Endothelial cell of umbilical vein (primary cell): ENCODE measurements around the gene PRMT7. TPM values are rescaled to one million over a fixed set of nuclear protein-coding genes. Genes with fewer than 3 reads are reported as not detected.

Source experiments
- BruUV-seq: library from RNA; stranded (reverse); fragments of 400-500 nt; replicated peaks from 2 replicates; lab custom pipeline; 2021; lab: Mats Ljungman, UMichigan
- CTCF ChIA-PET: fragments of 300-600, 350-600 bp; sonication (Branson Sonifier 250); formaldehyde crosslinking; loops from one replicate; lab custom pipeline; 2021; ENCODE audit warnings: antibody characterized with exemption, inconsistent platforms; lab: Charles Lee
- POLR2A ChIA-PET: fragments of 300-600, 350-600 bp; sonication (Branson Sonifier 250); formaldehyde crosslinking; loops from one replicate; lab custom pipeline; 2021; ENCODE audit warnings: antibody characterized with exemption, inconsistent platforms; lab: Charles Lee
- DNase-seq: peaks from one replicate; pipeline ENCODE4 v3.0.0-alpha.2; 2011; ENCODE audit warnings: low read depth, low spot score
- FAIRE-seq: peaks from 2 replicates; lab custom pipeline; 2011; peaks lifted over from hg19 to GRCh38; lab: Jason Lieb, UNC
- H2AFZ ChIP-seq: 2 replicates; pipeline ENCODE4 v1.6.0; 2012; ENCODE audit warnings: low read depth, low read length, control low read depth, inconsistent platforms
- H3K27ac ChIP-seq: 2 replicates; pipeline ENCODE4 v1.5.1; 2011; ENCODE audit warnings: low read depth, mild to moderate bottlenecking, control low read depth, low read length, moderate library complexity; ENCODE audit not compliant: insufficient read depth
- H3K27me3 ChIP-seq, 2 experiments: 2 replicates each; pipeline versions ENCODE4 v1.6.0 to v1.6.1; 2011; ENCODE audit warnings: low read length in 2 of 2, mixed read lengths in 1 of 2; ENCODE audit not compliant: control insufficient read depth in 2 of 2, insufficient read depth in 2 of 2
- H3K36me3 ChIP-seq, 2 experiments: 2 replicates in 1 of 2; 3 replicates in 1 of 2; pipeline ENCODE4 v1.5.1; 2011; ENCODE audit warnings: low read length in 2 of 2, mild to moderate bottlenecking in 1 of 2, moderate library complexity in 1 of 2; ENCODE audit not compliant: control insufficient read depth in 2 of 2, insufficient read depth in 2 of 2; ENCODE audit errors: extremely low read depth in 1 of 2
- H3K4me1 ChIP-seq: 3 replicates; pipeline ENCODE4 v1.5.1; 2011; ENCODE audit warnings: mild to moderate bottlenecking, low read length; ENCODE audit not compliant: control insufficient read depth, insufficient read depth; ENCODE audit errors: extremely low read depth
- H3K4me2 ChIP-seq: 2 replicates; pipeline ENCODE4 v1.6.1; 2011; ENCODE audit warnings: low read length, control low read depth, mixed read lengths; ENCODE audit not compliant: insufficient read depth
- H3K4me3 ChIP-seq, 3 experiments: fragments of 200-600 bp in 1 of 3; sonication (generic), shearing (Covaris generic) in 1 of 3; replicated peaks in 1 of 3; 2 replicates each; pipeline ENCODE4 v1.5.1; 2011 to 2016; ENCODE audit warnings: control low read depth in 3 of 3, low read length in 3 of 3, mild to moderate bottlenecking in 2 of 3, inconsistent platforms in 1 of 3, low read depth in 1 of 3, moderate library complexity in 1 of 3; ENCODE audit not compliant: insufficient read depth in 1 of 3
- H3K79me2 ChIP-seq: 2 replicates; pipeline ENCODE4 v1.6.0; 2012; ENCODE audit warnings: low read length, inconsistent platforms; ENCODE audit not compliant: control insufficient read depth, insufficient read depth
- H3K9ac ChIP-seq: replicated peaks from 2 replicates; pipeline ENCODE3; 2011; ENCODE audit warnings: low read length, control low read depth; ENCODE audit not compliant: insufficient read depth; ENCODE audit errors: extremely low read depth
- H3K9me1 ChIP-seq: replicated peaks from 3 replicates; pipeline ENCODE4 v1.6.0; 2011; ENCODE audit warnings: mild to moderate bottlenecking, low read length; ENCODE audit not compliant: control insufficient read depth, insufficient read depth; ENCODE audit errors: extremely low read depth
- H3K9me3 ChIP-seq: replicated peaks from 2 replicates; pipeline ENCODE4 v1.5.1; 2012; ENCODE audit warnings: low read length, inconsistent platforms; ENCODE audit not compliant: control insufficient read depth, insufficient read depth
- H4K20me1 ChIP-seq: replicated peaks from 2 replicates; pipeline ENCODE3; 2011; ENCODE audit warnings: mild to moderate bottlenecking, low read length; ENCODE audit not compliant: control insufficient read depth, insufficient read depth; ENCODE audit errors: extremely low read depth
- CTCF ChIP-seq, 2 donors: IDR thresholded peaks; 1 replicate in 1 of 2; 2 replicates in 1 of 2; pipeline ENCODE4 v1.5.1; 2011; ENCODE audit warnings: low read length in 2 of 2, mild to moderate bottlenecking in 2 of 2, moderate library complexity in 2 of 2, control low read depth in 1 of 2, inconsistent platforms in 1 of 2, low read depth in 1 of 2; ENCODE audit not compliant: insufficient read depth in 1 of 2; ENCODE audit errors: extremely low read depth in 1 of 2
- EZH2 ChIP-seq: IDR thresholded peaks from 2 replicates; pipeline ENCODE4 v1.6.1; 2012; ENCODE audit warnings: borderline replicate concordance, low read depth, mild to moderate bottlenecking, moderate library complexity, low read length, inconsistent platforms; ENCODE audit not compliant: severe bottlenecking
- FOS ChIP-seq: IDR thresholded peaks from 2 replicates; pipeline ENCODE4 v1.6.1; 2011; ENCODE audit warnings: mild to moderate bottlenecking, low read length, moderate library complexity, borderline replicate concordance; ENCODE audit not compliant: insufficient read depth
- GATA2 ChIP-seq: IDR thresholded peaks from 2 replicates; pipeline ENCODE4 v1.7.0; 2011; ENCODE audit warnings: low read depth, mild to moderate bottlenecking, moderate library complexity, mixed read lengths, low read length; ENCODE audit not compliant: insufficient read length, insufficient read depth
- JUN ChIP-seq: IDR thresholded peaks from 2 replicates; pipeline ENCODE4 v1.6.1; 2011; ENCODE audit warnings: borderline replicate concordance, low read depth; ENCODE audit not compliant: insufficient read length, insufficient read depth
- MAX ChIP-seq: IDR thresholded peaks from 2 replicates; pipeline ENCODE4 v1.6.1; 2011; ENCODE audit not compliant: insufficient read depth, insufficient read length
- MYC ChIP-seq: IDR thresholded peaks from one replicate; pipeline ENCODE4 v1.6.1; 2011; ENCODE audit warnings: mild to moderate bottlenecking, low read depth, low read length
- POLR2A ChIP-seq: IDR thresholded peaks from 2 replicates; pipeline ENCODE4 v1.6.1; 2012; ENCODE audit warnings: low read depth, mild to moderate bottlenecking, control low read depth, low read length
- POLR2AphosphoS5 ChIP-seq: IDR thresholded peaks from 2 replicates; pipeline ENCODE4 v1.6.1; 2012; ENCODE audit warnings: low read depth, mild to moderate bottlenecking, control low read depth, low read length, moderate library complexity; ENCODE audit not compliant: insufficient read depth
- dilution Hi-C: fragments of 300-500 bp; cut with MboI; formaldehyde crosslinking; loops from one replicate; pipeline ENCODE4 v1.15.0; 2019; ENCODE audit warnings: low sequenced_read_pairs; ENCODE audit not compliant: extremely low pct_ligation_motif_present
- intact Hi-C: fragments of 100-400 bp; cut with micrococcal nuclease; formaldehyde crosslinking; loops from one replicate; pipeline ENCODE4 v1.10.0; 2022
- polyA plus RNA-seq, 4 experiments: library from polyadenylated mRNA; depleted of rRNA in 3 of 4; stranded (reverse) in 3 of 4; unstranded in 1 of 4; fragments of >200 nt; gene quantifications; 2 replicates each; pipeline versions ENCODE4 v1.2.1 to v1.2.3, GENCODE V29; 2011 to 2012; ENCODE audit warnings: missing spikeins in 1 of 4
- total RNA-seq: library from RNA; stranded (reverse); gene quantifications from 2 replicates; pipeline ENCODE4 v1.2.3, GENCODE V29; 2021

PRMT7 gene
- total and polyA plus RNA-seq, 2 donors (not counting 3 experiments of a cell fraction or from before 2014, with no cell fraction given): 43.4 to 57.9 TPM

- CTCF ChIA-PET: interaction anchor here (1.4 kb wide), 1 partner anchor 82 kb away, joined by 4 read pairs; no protein-coding TSS in a partner anchor
Observed at GRCh38 chr16:68344252-68344651, 33.4 kb downstream of the PRMT7 start.

More at GRCh38 chr16:68344252-68344651, 33.4 kb downstream of the PRMT7 start:
- H2AFZ ChIP-seq: no peak overlapping the region
- no peak overlapping the region for H3K9ac ChIP-seq
- dilution Hi-C loops: no loop called here
- no peaks in the 10 kb centered on the region for H3K9me1 ChIP-seq
- TF ChIP-seq GATA2 (no peak), JUN (no peak), CTCF (IDR thresholded peaks at IDR 0.05; ENCODE audit: extremely low read depth in 1 of 2, insufficient read depth in 1 of 2, low read depth in 1 of 2, low read length in 2 of 2) (no peak), FOS (no peak), POLR2A (no peak), MYC (no peak), POLR2AphosphoS5 (no peak), EZH2 (no peak), MAX (no peak)
- no peaks in the 10 kb centered on the region for H3K9me3 ChIP-seq
- H3K79me2 ChIP-seq: no peaks in the 10 kb centered on the region
- H3K36me3 ChIP-seq: peaks cover 9 to 48% of the 10 kb centered on the region in 2 experiments
- no peaks in the 10 kb centered on the region for H3K27me3 ChIP-seq
- no TSS peak for BruUV-seq
- H3K4me2 ChIP-seq: no peak overlapping the region
- no peak for DNase-seq
- FAIRE-seq: no peak
- POLR2A ChIA-PET: no interaction called here
- H3K27ac ChIP-seq: no peak overlapping the region
- H4K20me1 ChIP-seq: no peaks in the 10 kb centered on the region
- intact Hi-C loops: no loop called here
- no peak overlapping the region for H3K4me3 ChIP-seq
- no peaks in the 10 kb centered on the region for H3K4me1 ChIP-seq
